Thyroid gland (tissue), 4 donors: ENCODE measurements around the gene TSPAN4. TPM values are rescaled to one million over a fixed set of nuclear protein-coding genes. Genes with fewer than 3 reads are reported as not detected.

Experiments used
- DNase-seq, 2 donors: peaks; one replicate each; pipeline ENCODE4 v3.0.0-alpha.2; 2019
- H3K27ac ChIP-seq, 3 donors: fragments of 200-600 bp; sonication (generic); 1 replicate in 2 of 3; 2 replicates in 1 of 3; pipeline ENCODE4 v1.5.1; 2016 to 2019; ENCODE audit warnings: mild to moderate bottlenecking in 1 of 3, moderate library complexity in 1 of 3
- H3K27me3 ChIP-seq: fragments of 200-600 bp; sonication (generic); one replicate; pipeline ENCODE4 v1.5.1; 2019
- H3K36me3 ChIP-seq, 2 donors: fragments of 200-600 bp; sonication (generic); one replicate each; pipeline ENCODE4 v1.5.1; 2016 to 2019
- H3K4me1 ChIP-seq, 2 donors: fragments of 200-600 bp; sonication (generic); one replicate each; pipeline ENCODE4 v1.5.1; 2017 to 2019
- H3K4me3 ChIP-seq, 3 donors: fragments of 200-600 bp; sonication (generic); replicated peaks in 1 of 3; 1 replicate in 2 of 3; 2 replicates in 1 of 3; pipeline ENCODE4 v1.5.1; 2016; ENCODE audit warnings: mild to moderate bottlenecking in 1 of 3
- H3K9me3 ChIP-seq: fragments of 200-600 bp; sonication (generic); one replicate; pipeline ENCODE4 v1.5.1; 2017
- POLR2A ChIP-seq, 2 donors: fragments of 450-650 bp; IDR thresholded peaks; one replicate each; pipeline ENCODE4 v1.6.1; 2017; ENCODE audit warnings: antibody characterized with exemption in 2 of 2, mild to moderate bottlenecking in 2 of 2, moderate library complexity in 1 of 2
- WGBS, 2 donors: methylation state at CpG; one replicate each; pipeline ENCODE4 v1.1.5; 2017; 5-methylcytosine and 5-hydroxymethylcytosine counted together
- intact Hi-C: fragments of 100-400 bp; cut with DNase I; formaldehyde crosslinking; loops from one replicate; pipeline ENCODE4 v1.15.1; 2023
- total RNA-seq, 4 donors: library from RNA; depleted of rRNA; stranded (reverse); fragments of >200 nt; gene quantifications; one replicate each; pipeline ENCODE4 v1.2.3, GENCODE V29; 2016
- TF ChIP-seq, protein P1 (sequence below), 6 experiments: fragments of 200-600 bp in 3 of 6; fragments of 450-650 bp in 3 of 6; sonication (generic) in 3 of 6; IDR thresholded peaks; one replicate each; pipeline ENCODE4 v1.5.1; 2016 to 2019; ENCODE audit warnings: antibody characterized with exemption in 6 of 6, mild to moderate bottlenecking in 2 of 6, inconsistent platforms in 1 of 6, moderate library complexity in 1 of 6

TSPAN4 gene
- total RNA-seq, 4 donors from 2014 or later = 86.1 to 127 (median 107) TPM

DNA sequence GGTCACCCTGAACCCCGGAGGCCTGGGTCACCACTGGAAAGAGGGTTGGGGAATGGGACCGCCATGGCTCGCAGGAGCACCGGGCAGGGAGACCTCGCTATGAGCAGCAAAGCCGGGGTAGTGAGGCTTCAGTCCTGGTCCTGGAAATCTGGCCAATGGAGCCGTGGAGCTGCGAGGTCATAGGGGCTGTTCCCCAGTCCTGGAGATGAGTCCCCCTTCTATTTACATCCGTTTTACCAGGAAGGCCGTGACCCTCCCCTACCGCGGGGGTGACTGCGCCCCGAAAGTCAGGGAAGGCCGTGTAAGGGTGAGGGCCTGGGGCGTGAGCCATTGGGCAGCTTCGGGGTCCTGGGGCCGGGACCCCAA is 38.1 kb upstream of the TSPAN4 start:
- intact Hi-C loops = no loop called here
- H3K4me3 ChIP-seq = peak overlapping the region; percentile 11 to 62 (median 23)
- no peaks in the 10 kb centered on the region for H3K36me3 ChIP-seq
- peak overlapping the region in 2 of 3 donors; percentile 85 to 87 for H3K27ac ChIP-seq
- 0 to 9% methylated on average over 4 to 18 of the region's 18 CpGs for WGBS, 2 donors
- peaks cover 20 to 23% of the 10 kb centered on the region in 2 donors for H3K4me1 ChIP-seq
- no peak for DNase-seq
- no peak for TF ChIP-seq POLR2A (IDR thresholded peaks at IDR 0.05)
- TF ChIP-seq, protein P1, sequence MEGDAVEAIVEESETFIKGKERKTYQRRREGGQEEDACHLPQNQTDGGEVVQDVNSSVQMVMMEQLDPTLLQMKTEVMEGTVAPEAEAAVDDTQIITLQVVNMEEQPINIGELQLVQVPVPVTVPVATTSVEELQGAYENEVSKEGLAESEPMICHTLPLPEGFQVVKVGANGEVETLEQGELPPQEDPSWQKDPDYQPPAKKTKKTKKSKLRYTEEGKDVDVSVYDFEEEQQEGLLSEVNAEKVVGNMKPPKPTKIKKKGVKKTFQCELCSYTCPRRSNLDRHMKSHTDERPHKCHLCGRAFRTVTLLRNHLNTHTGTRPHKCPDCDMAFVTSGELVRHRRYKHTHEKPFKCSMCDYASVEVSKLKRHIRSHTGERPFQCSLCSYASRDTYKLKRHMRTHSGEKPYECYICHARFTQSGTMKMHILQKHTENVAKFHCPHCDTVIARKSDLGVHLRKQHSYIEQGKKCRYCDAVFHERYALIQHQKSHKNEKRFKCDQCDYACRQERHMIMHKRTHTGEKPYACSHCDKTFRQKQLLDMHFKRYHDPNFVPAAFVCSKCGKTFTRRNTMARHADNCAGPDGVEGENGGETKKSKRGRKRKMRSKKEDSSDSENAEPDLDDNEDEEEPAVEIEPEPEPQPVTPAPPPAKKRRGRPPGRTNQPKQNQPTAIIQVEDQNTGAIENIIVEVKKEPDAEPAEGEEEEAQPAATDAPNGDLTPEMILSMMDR (IDR thresholded peaks at IDR 0.05) = no peak
- no peaks in the 10 kb centered on the region for H3K9me3 ChIP-seq
- no peaks in the 10 kb centered on the region for H3K27me3 ChIP-seq

DNA sequence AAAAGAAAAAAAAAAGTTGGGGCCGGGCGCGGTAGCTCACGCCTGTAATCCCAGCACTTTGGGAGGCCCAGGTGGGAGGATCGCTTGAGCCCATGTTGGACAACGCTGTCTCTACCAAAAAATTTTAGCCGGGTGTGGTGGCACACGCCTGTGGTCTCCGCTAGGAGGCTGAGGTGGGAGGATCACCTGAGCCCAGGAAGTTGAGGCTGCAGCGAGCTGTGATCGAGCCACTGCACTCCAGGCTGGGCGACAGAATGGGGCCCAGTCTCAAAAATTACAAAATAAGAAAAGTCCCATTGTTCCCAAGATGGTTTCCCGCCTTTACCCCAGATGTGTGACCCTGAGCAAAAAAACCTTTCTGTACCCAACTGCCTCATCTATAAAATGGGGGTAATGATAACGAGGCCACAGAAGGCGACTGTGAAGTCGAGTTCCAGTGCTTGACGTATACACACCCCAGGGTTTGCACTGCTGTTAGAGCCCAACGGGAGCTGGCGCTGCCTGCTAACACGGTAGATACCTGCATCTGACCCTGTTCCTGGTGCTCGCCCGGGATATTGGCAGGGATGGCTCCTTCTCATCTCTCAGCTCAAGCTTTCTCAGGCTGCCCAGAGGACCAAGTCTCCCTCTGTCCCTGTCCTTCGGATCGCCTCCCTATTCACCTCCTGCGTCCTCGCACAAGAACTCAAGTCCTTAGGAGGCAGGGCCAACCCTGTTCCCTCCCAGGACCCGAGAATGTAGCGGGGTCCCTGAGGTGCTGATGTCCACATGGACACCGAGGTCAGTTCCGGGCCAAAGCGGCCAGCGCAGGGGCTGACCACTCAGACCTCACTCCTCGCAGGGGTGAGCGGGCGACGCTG is 34.0 kb upstream of the TSPAN4 start:
- peak overlapping the region; percentile 68 to 85 (median 80) for H3K4me3 ChIP-seq
- DNase-seq = no peak
- intact Hi-C loops = no loop called here

DNA sequence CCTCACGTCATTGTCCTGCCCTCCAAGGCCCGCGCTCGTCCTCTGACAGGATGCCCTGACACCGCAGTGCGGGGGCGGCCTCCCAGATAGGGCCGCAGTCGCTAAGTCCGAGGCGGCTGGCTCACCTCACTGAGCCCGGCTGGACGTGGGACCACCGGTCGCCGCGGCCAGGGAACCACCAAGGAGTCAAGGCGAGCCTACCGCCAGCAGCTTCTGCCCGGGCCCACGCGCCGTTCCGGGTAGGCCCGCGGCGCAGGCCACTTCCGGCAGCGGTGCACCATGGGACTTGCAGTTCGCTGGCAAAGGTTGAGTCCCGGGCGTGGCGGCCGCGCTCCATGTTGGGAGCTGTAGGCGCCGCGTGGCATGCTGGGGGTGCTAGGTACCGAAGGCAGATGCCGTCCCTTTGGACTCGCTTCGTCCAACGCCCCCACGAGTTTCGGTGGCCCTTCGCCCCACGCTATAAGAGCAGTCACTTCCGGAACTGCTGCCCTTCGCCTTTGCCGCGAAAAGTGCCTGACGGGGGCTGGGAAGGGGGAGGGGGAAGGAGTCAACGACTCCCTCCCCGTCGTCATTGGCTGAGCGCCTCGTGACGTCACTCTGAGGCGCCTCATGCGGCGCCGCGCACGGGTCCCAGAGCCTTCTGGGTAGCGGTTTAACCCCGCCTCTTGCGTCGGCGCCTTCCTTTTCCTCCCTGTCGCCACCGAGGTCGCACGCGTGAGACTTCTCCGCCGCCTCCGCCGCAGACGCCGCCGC is 33.2 kb upstream of the TSPAN4 start, which contains the start of gene RPLP2:
Gene RPLP2, plus strand, starts transcription at position 681 of the 753 bp plus-strand sequence. CDS start 268 bp downstream, outside the sequence.
- H3K9me3 ChIP-seq = no peaks in the 10 kb centered on the region
- TF ChIP-seq, protein P1 (IDR thresholded peaks at IDR 0.05) = peak in 1 of 6 experiments; percentile 23
- TF ChIP-seq POLR2A (IDR thresholded peaks at IDR 0.05) = peak; percentile 79 to 81
- peak within 1 kb of the TSS; percentile 95 to 97 (median 97) for H3K27ac ChIP-seq
- H3K4me3 ChIP-seq = peak within 1 kb of the TSS; percentile 68 to 85 (median 80)
- 0% methylated on average over 8 to 31 of the region's 81 CpGs for WGBS, 2 donors
- H3K27me3 ChIP-seq = no peaks in the 10 kb centered on the region
- intact Hi-C loops = no loop called here
- DNase-seq = peak; percentile 99
- H3K36me3 ChIP-seq = peaks cover 22 to 24% of the 10 kb centered on the region in 2 donors
- H3K4me1 ChIP-seq = peaks cover 26 to 30% of the 10 kb centered on the region in 2 donors

More for the DNA sequence above, 34.0 kb upstream of the TSPAN4 start:
- TF ChIP-seq, protein P1 (IDR thresholded peaks at IDR 0.05) = no peak
- no peak for TF ChIP-seq POLR2A (IDR thresholded peaks at IDR 0.05)
- peaks cover 21 to 22% of the 10 kb centered on the region in 2 donors for H3K36me3 ChIP-seq
- H3K9me3 ChIP-seq = no peaks in the 10 kb centered on the region
- peak overlapping the region; percentile 95 to 97 (median 97) for H3K27ac ChIP-seq
- H3K27me3 ChIP-seq = no peaks in the 10 kb centered on the region
- H3K4me1 ChIP-seq = peaks cover 31 to 35% of the 10 kb centered on the region in 2 donors
- 37 to 53% methylated on average over 23 to 27 of the region's 36 CpGs for WGBS, 2 donors

DNA sequence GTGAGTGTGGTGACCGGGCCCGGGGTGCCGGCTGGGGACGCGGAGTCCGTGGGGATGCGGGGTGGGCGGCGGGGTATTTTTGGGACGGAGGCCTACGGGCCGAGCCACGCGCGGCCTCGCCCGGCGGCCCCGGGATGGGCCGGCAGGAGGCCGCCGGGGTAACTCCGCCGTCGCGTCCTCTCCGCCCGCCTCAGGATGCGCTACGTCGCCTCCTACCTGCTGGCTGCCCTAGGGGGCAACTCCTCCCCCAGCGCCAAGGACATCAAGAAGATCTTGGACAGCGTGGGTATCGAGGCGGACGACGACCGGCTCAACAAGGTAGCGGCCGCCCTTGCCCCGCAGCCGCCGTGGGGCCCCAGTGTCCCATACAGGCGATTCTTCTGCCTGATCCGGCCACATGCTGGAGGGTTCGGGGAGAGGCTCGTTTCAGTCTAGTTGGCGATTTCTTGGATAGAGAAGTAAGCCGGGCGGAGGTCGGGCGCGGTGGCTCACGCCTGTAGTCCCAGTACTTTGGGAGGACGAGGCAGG is 32.5 kb upstream of the TSPAN4 start:
- no peak for TF ChIP-seq POLR2A (IDR thresholded peaks at IDR 0.05)
- TF ChIP-seq, protein P1 (IDR thresholded peaks at IDR 0.05) = peak in 1 of 6 experiments; percentile 10
- H3K27ac ChIP-seq = peak overlapping the region; percentile 95 to 97 (median 97)
- H3K9me3 ChIP-seq = no peaks in the 10 kb centered on the region
- peak overlapping the region; percentile 68 to 85 (median 80) for H3K4me3 ChIP-seq
- no peak for DNase-seq
- 0% methylated on average over 32 to 33 of the region's 55 CpGs for WGBS, 2 donors
- intact Hi-C loops = no loop called here
- peaks cover 22 to 24% of the 10 kb centered on the region in 2 donors for H3K36me3 ChIP-seq
- H3K4me1 ChIP-seq = peaks cover 21 to 25% of the 10 kb centered on the region in 2 donors
- no peaks in the 10 kb centered on the region for H3K27me3 ChIP-seq
